ENCODE results near the gene DDX55. TPM values are rescaled to one million over a fixed set of nuclear protein-coding genes. Genes with fewer than 3 reads are reported as not detected.

The DDX55 gene
- total RNA-seq, 6 experiments from 2014 or later: 13.4 to 18.4 (median 14.3) TPM

- Mint-ChIP-seq H3K27me3 (ENCODE audit: insufficient read depth) (no peaks in the 10 kb centered on the region), H3K27ac (peak within 1 kb of the TSS; percentile 97), H3K4me3 (peak within 1 kb of the TSS; percentile 99), H3K36me3 (ENCODE audit: low read depth) (peaks cover 19% of the 10 kb centered on the region), H3K9me3 (no peaks in the 10 kb centered on the region), H3K4me1 (ENCODE audit: low read depth) (peaks cover 21% of the 10 kb centered on the region)
- TF ChIP-seq CTCF (IDR thresholded peaks at IDR 0.05): 0 out of 2 replicates have a peak, but pooled peaks have one; percentile 6
- peak; percentile 95 for DNase-seq
Observed at GRCh38 chr12:123633379-123634141, 31.7 kb downstream of the DDX55 start, which contains the start of the genes EIF2B1 and GTF2H3. Gene EIF2B1 (minus strand): TSS chr12:123633686. CDS start chr12:123633557, 129 bp downstream. Gene GTF2H3 (plus strand): TSS chr12:123633829. CDS start chr12:123633860, 31 bp downstream.

GRCh38 chr12:123634142-123634561 is 32.3 kb downstream of the DDX55 start:
- Mint-ChIP-seq H3K27ac (peak overlapping the region; percentile 97), H3K27me3 (ENCODE audit: insufficient read depth) (no peaks in the 10 kb centered on the region), H3K36me3 (ENCODE audit: low read depth) (peaks cover 19% of the 10 kb centered on the region), H3K9me3 (no peaks in the 10 kb centered on the region), H3K4me1 (ENCODE audit: low read depth) (peaks cover 21% of the 10 kb centered on the region), H3K4me3 (peak overlapping the region; percentile 99)
- TF ChIP-seq CTCF (IDR thresholded peaks at IDR 0.05): no peak
- no peak for DNase-seq

GRCh38 chr12:123643911-123644310 is 42.0 kb downstream of the DDX55 start:
- DNase-seq: no peak
- no peak overlapping the region for H3K4me3 Mint-ChIP-seq
- TF ChIP-seq CTCF (IDR thresholded peaks at IDR 0.05): no peak
- H3K9me3 Mint-ChIP-seq: no peaks in the 10 kb centered on the region
- no peaks in the 10 kb centered on the region for H3K27me3 Mint-ChIP-seq (ENCODE audit: insufficient read depth)
- peaks cover 4% of the 10 kb centered on the region; the same call in 1 of the 2 replicates for H3K36me3 Mint-ChIP-seq (ENCODE audit: low read depth)
- no peaks in the 10 kb centered on the region for H3K4me1 Mint-ChIP-seq (ENCODE audit: low read depth)
- H3K27ac Mint-ChIP-seq: no peak overlapping the region

GRCh38 chr12:123645380-123645779 is 43.5 kb downstream of the DDX55 start:
- Mint-ChIP-seq H3K4me3 (no peak overlapping the region), H3K27me3 (ENCODE audit: insufficient read depth) (no peaks in the 10 kb centered on the region), H3K9me3 (no peaks in the 10 kb centered on the region), H3K36me3 (ENCODE audit: low read depth) (peaks cover 4% of the 10 kb centered on the region; the same call in 1 of the 2 replicates), H3K4me1 (ENCODE audit: low read depth) (no peaks in the 10 kb centered on the region), H3K27ac (no peak overlapping the region)
- DNase-seq: no peak
- no peak for TF ChIP-seq CTCF (IDR thresholded peaks at IDR 0.05)

- Mint-ChIP-seq H3K27me3 (ENCODE audit: insufficient read depth) (no peaks in the 10 kb centered on the region), H3K27ac (no peak overlapping the region), H3K4me3 (no peak overlapping the region), H3K9me3 (no peaks in the 10 kb centered on the region), H3K4me1 (ENCODE audit: low read depth) (no peaks in the 10 kb centered on the region), H3K36me3 (ENCODE audit: low read depth) (peaks cover under 1% of the 10 kb centered on the region; the same call in 1 of the 2 replicates)
- no peak for DNase-seq
- no peak for TF ChIP-seq CTCF (IDR thresholded peaks at IDR 0.05)
Observed at GRCh38 chr12:123645878-123646277, 44.0 kb downstream of the DDX55 start.

All from HFFc6 (cell line).